Coronary artery (tissue), 2 donors: ENCODE data around the gene RASGRF2.
"Not testable (repeated sequence)": the region's sequence is repeated elsewhere in the genome, so short reads cannot be mapped to it uniquely, and the experiment has no call there.

Source experiments
- DNase-seq: peaks from one replicate; pipeline ENCODE4 v3.0.0-alpha.2; 2017; ENCODE audit warnings: low spot score
- H3K27ac ChIP-seq, 2 donors: fragments of 200-600 bp; sonication (generic); one replicate each; pipeline ENCODE4 v1.5.1; 2016 to 2019
- H3K4me3 ChIP-seq: fragments of 200-600 bp; sonication (generic); 2 replicates; pipeline ENCODE4 v1.5.1; 2016; ENCODE audit warnings: mild to moderate bottlenecking, moderate library complexity
- TF ChIP-seq, protein P1 (sequence below): fragments of 200-600 bp; sonication (generic); IDR thresholded peaks from one replicate; pipeline ENCODE4 v1.5.1; 2019; ENCODE audit warnings: antibody characterized with exemption

The RASGRF2 gene

DNA sequence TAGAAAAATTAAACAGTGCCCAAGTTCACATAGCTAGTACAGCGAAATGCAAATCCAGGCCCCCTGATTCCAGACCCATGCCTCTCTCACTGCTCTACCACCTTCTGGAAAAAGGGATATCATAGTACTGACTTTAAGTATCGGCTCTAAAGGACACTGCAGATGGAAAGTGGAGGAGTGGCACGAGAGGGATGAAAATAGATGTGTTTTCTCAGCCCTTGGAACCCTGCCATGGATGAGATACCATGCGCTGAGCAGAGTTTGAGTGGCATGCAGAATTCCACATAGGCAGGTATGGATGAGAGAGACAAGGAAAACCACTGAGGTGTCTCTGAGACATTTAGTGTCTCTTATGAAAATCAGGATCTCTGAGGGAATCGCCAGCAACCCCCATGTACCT lies 291.8 kb downstream of the RASGRF2 start:
- no peak for DNase-seq
- H3K4me3 ChIP-seq: no peak overlapping the region
- TF ChIP-seq, protein P1, sequence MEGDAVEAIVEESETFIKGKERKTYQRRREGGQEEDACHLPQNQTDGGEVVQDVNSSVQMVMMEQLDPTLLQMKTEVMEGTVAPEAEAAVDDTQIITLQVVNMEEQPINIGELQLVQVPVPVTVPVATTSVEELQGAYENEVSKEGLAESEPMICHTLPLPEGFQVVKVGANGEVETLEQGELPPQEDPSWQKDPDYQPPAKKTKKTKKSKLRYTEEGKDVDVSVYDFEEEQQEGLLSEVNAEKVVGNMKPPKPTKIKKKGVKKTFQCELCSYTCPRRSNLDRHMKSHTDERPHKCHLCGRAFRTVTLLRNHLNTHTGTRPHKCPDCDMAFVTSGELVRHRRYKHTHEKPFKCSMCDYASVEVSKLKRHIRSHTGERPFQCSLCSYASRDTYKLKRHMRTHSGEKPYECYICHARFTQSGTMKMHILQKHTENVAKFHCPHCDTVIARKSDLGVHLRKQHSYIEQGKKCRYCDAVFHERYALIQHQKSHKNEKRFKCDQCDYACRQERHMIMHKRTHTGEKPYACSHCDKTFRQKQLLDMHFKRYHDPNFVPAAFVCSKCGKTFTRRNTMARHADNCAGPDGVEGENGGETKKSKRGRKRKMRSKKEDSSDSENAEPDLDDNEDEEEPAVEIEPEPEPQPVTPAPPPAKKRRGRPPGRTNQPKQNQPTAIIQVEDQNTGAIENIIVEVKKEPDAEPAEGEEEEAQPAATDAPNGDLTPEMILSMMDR: no peak
- H3K27ac ChIP-seq: no peak overlapping the region

DNA sequence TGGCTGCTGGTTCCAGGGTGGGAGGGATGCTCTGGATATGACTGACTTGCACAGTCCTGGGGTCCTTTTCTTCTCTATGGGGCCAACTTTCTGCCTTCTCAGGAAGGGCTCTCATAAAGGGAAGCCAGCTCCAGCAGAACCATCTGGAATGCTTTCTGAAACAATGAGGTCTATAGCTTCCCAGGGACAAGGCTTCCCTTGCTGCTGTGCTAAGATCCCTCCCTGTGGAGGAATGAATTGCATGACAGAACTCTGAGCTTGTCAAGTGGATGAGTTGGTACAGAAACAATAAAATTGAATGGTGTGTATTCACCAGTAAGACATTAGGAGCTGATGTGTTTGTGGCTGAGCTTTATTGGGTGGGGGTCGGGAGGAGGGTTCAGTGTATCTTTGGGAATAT lies 292.7 kb downstream of the RASGRF2 start:
- Histone ChIP-seq H3K27ac (no peak overlapping the region), H3K4me3 (no peak overlapping the region)
- TF ChIP-seq, protein P1: no peak
- no peak for DNase-seq

DNA sequence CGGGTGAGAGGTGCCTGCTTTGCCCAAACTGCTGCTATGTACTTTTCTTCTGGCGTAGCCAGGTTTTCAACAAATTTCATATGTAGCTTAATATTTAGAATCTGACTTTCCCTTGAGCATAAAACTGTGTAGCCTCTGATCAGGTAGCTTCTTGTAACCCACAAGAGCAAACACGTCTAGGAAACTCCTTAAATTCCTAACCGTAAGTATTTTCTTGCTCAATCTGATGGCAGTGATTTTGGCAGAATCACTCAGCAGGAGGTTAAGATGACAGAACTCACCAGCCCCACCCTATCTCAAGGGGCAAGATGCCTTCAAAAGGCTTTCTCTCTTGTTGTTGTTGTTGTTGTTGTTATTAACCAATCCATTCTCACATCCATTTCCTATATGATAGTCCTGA lies 293.7 kb downstream of the RASGRF2 start:
- TF ChIP-seq, protein P1: no peak
- Histone ChIP-seq H3K4me3 (no peak overlapping the region), H3K27ac (no peak overlapping the region)
- DNase-seq: no peak

DNA sequence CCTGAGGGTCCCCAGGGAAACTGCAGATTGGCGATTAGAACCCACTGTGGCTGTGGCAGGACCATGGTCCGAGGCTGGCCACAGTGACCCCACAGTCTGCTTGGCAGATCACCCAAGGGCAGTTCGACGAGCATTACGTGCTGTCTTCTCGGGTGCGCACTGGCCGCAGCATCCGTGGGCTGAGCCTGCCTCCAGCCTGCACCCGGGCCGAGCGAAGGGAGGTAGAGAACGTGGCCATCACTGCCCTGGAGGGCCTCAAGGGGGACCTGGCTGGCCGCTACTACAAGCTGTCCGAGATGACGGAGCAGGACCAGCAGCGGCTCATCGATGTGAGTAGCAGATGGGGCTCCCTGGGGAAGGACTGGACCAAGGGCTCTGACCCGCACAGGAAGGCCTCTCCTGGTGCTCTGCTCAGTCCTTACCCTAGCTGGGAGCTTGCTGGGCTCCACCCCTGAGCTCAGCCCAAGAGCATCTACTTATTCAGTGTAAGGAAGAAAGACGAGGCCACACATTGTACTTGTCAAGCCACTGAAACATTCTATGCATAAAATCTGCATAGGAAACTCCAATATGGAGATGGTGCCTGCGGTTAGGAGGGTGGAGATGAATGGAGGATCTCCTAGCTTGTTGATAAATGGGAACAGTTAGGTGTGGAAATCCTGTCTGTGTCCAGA lies 294.9 kb downstream of the RASGRF2 start:
- TF ChIP-seq, protein P1: no peak
- no peak overlapping the region for H3K27ac ChIP-seq
- no peak for DNase-seq
- no peak overlapping the region for H3K4me3 ChIP-seq

DNA sequence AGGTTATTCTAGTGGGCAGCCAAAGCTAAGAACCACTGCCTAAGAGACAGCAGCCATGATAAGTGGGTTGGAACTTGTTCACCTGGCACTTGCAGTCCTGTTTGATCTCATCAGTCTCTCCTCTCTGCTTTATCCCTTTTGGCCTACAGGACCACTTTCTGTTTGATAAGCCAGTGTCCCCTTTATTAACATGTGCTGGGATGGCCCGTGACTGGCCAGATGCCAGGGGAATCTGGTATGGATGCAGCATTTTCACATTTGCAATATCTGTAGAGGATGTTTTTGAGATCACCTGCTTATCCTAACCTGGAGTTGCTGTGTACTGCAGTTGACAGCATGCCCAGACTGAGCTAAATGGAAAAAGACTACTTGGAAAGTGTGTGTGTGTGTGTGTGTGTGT lies 296.6 kb downstream of the RASGRF2 start:
- Histone ChIP-seq H3K27ac (no peak overlapping the region), H3K4me3 (no peak overlapping the region)
- no peak for DNase-seq
- TF ChIP-seq, protein P1: no peak

DNA sequence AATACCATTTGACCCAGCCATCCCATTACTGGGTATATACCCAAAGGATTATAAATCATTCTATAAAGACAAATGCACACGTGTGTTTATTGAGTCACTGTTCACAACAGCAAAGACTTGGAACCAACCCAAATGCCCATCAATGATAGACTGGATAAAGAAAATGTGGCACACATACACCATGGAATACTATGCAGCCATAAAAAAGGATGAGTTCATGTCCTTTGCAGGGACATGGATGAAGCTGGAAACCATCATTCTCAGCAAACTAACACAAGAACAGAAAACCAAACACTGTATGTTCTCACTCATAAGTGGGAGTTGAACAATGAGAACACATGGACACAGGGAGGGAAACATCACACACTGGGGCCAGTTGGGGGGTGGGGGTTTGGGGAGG lies 302.6 kb downstream of the RASGRF2 start:
- H3K27ac ChIP-seq, H3K4me3 ChIP-seq, DNase-seq: not testable (repeated sequence)

DNA sequence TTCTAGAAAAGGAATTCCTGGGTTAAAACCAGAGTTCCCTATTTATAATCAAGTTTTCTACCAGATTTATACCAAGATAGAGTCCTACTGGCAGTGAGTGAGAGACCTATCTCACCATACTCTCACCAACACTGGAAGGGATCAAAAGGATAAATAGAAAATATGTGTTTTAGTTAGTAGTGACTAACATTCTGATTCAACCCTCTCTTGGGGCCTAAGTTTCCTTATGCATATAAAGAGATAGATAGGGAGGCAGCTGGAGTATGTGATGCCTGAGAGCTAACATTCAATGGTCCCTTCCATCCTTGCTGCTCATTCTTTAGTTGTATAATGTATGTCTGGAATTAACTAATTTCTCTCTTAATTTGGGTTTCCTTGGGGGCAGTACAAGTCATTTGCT lies 304.9 kb downstream of the RASGRF2 start:
- H3K4me3 ChIP-seq: no peak overlapping the region
- TF ChIP-seq, protein P1: no peak
- no peak for DNase-seq
- H3K27ac ChIP-seq: no peak overlapping the region
